ENCODE results near the gene DDHD1. TPM values are rescaled to one million over a fixed set of nuclear protein-coding genes. Genes with fewer than 3 reads are reported as not detected.

DDHD1 gene
- total RNA-seq, 4 donors from 2014 or later, result 17.1 to 26.7 (median 23.3) TPM

DNA sequence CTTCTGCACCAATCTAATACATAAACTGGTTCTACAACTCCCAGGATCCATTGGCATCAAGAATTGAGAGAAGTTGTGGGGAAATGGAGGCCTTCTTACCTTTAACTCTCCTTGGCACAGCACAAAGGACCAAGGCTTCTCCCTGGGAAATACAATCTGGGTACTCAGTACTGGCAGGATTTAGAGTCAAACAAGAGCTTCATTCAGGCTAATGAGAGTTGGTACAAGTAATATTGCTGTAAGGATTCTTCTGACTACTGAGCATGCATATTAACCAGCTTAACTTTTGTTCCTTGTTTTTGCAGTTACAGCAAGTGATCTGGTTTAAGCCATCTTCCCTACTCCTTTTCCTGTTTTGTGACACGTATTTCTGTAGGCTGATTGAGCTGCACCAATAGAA lies 126.1 kb downstream of the DDHD1 start:
- TF ChIP-seq EP300 (IDR thresholded peaks at IDR 0.05) (no peak), POLR2A (IDR thresholded peaks at IDR 0.05) (no peak)
- TF ChIP-seq, protein P1, sequence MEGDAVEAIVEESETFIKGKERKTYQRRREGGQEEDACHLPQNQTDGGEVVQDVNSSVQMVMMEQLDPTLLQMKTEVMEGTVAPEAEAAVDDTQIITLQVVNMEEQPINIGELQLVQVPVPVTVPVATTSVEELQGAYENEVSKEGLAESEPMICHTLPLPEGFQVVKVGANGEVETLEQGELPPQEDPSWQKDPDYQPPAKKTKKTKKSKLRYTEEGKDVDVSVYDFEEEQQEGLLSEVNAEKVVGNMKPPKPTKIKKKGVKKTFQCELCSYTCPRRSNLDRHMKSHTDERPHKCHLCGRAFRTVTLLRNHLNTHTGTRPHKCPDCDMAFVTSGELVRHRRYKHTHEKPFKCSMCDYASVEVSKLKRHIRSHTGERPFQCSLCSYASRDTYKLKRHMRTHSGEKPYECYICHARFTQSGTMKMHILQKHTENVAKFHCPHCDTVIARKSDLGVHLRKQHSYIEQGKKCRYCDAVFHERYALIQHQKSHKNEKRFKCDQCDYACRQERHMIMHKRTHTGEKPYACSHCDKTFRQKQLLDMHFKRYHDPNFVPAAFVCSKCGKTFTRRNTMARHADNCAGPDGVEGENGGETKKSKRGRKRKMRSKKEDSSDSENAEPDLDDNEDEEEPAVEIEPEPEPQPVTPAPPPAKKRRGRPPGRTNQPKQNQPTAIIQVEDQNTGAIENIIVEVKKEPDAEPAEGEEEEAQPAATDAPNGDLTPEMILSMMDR (IDR thresholded peaks at IDR 0.05), result no peak
- peak overlapping the region in 2 of 4 donors; percentile 16 to 52 for H3K27ac ChIP-seq
- H3K4me1 ChIP-seq, result peaks cover 0 to 21% (median 3%) of the 10 kb centered on the region in 4 donors
- no peaks in the 10 kb centered on the region for H3K9me3 ChIP-seq
- no peak overlapping the region for H3K4me3 ChIP-seq
- WGBS, 2 donors, result 26 to 35% methylated on average over 1 of the region's 1 CpG
- H3K36me3 ChIP-seq, result no peaks in the 10 kb centered on the region
- no peak for DNase-seq (ENCODE audit: low spot score in 2 of 2)
- no peaks in the 10 kb centered on the region for H3K27me3 ChIP-seq

DNA sequence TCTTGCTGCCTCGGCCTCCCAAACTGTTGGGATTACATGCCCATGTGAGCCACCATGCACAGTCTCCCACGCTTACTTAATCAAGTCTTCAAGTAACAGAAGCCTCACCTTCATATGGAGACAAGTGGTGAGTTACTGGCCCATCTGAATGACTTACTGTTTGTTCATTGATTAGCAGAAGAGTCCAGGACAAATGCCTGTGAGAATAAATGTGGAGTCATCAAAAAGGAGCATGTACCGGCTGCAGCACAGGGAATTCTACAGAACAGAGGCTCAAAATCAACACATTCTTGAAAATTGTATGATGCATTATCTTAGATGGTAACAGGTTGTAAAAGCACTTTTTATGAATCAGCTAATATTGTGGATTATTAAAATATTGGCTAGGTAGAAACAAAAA lies 129.8 kb downstream of the DDHD1 start:
- Histone ChIP-seq H3K36me3 (no peaks in the 10 kb centered on the region), H3K9me3 (no peaks in the 10 kb centered on the region), H3K4me1 (peaks cover 0 to 9% (median 0%) of the 10 kb centered on the region in 4 donors), H3K4me3 (no peak overlapping the region), H3K27ac (no peak overlapping the region), H3K27me3 (no peaks in the 10 kb centered on the region)
- TF ChIP-seq EP300 (IDR thresholded peaks at IDR 0.05) (no peak), POLR2A (IDR thresholded peaks at IDR 0.05) (no peak)
- TF ChIP-seq, protein P1 (IDR thresholded peaks at IDR 0.05), result no peak
- WGBS, 2 donors, result 90 to 93% methylated on average over 3 of the region's 3 CpGs
- DNase-seq (ENCODE audit: low spot score in 2 of 2), result no peak

DNA sequence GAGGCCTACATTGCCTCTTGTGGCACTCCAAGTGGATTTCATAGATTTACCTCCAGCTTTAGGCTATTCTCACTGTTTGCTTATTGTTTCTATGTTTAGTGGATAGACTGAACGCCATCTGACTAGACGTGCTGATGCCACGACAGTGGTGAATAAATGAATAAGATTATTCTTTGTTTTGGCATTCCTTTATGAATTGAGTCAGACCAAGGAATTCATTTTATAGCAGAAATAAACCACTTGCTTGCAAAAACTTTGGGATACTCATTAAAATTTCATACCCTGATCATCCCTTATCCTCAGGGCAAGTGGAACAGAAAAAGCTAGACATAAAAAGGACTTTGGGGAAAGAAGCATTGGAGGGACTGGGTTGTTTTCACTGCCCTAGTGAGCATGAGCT lies 130.5 kb downstream of the DDHD1 start:
- no peak for TF ChIP-seq EP300 (IDR thresholded peaks at IDR 0.05)
- Histone ChIP-seq H3K9me3 (no peaks in the 10 kb centered on the region), H3K4me1 (peaks cover 0 to 8% (median 0%) of the 10 kb centered on the region in 4 donors), H3K36me3 (no peaks in the 10 kb centered on the region), H3K27me3 (no peaks in the 10 kb centered on the region), H3K4me3 (no peak overlapping the region), H3K27ac (no peak overlapping the region)
- no peak for DNase-seq (ENCODE audit: low spot score in 2 of 2)
- WGBS, 2 donors, result 58 to 61% methylated on average over 3 of the region's 3 CpGs

DNA sequence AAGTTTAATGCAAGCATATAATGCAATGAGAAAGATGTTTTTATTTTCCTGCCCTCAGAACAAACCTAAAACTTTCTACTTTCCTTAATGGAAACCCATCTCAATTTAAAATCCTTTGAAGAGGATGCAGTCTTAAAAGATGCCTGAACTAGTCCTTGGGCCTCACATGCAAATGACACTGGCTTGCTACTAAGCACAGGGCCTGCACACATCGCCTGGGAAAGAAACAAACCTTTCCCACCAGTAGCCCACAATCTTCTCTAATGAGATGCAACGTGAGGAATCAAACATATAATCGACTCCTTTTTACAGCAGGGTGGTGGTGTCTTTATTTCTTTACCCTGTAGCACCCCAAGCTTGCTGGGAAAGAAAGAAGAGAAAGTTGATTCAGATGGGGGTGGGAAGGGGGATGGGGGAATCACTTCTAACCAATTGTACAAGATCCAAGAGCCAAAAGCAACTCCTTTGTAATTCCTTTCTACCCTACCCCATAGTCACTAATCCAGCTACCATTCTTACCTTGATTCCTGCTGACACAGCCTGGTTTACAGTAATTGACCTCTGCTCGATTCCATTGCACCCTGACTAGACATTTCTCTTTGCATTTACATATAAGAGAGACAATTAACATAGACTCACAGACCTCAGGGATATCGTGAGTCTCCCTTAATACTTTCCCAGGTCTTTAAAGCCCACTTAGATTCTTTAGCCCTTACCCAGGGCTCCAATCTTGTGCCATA lies 132.8 kb downstream of the DDHD1 start:
- H3K9me3 ChIP-seq, result no peaks in the 10 kb centered on the region
- H3K36me3 ChIP-seq, result no peaks in the 10 kb centered on the region
- WGBS, 2 donors, result 69 to 75% methylated on average over 5 of the region's 5 CpGs
- TF ChIP-seq EP300 (IDR thresholded peaks at IDR 0.05) (no peak), POLR2A (IDR thresholded peaks at IDR 0.05) (no peak)
- TF ChIP-seq, protein P1 (IDR thresholded peaks at IDR 0.05), result no peak
- H3K27me3 ChIP-seq, result no peaks in the 10 kb centered on the region
- DNase-seq (ENCODE audit: low spot score in 2 of 2), result no peak
- no peak overlapping the region for H3K27ac ChIP-seq
- no peak overlapping the region for H3K4me3 ChIP-seq
- no peaks in the 10 kb centered on the region for H3K4me1 ChIP-seq

DNA sequence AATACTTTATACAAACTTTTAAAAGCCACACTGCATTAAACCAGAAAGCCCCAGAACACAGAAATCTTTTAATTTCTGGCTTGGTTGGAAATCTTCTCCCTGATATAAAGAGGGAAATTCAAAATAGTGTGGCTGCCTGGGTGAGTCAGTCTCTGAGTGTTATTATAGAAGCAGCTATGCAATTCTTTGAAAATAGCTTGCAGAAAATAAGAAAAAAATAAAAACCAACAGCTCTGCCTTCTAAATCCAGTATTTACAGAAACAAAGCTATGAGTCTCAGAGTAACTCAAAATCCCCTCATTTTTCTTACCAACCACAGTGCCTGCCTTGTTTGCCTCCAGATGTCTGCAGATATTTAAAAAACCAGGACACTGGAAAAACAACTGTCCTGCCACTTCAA lies 133.7 kb downstream of the DDHD1 start:
- Histone ChIP-seq H3K4me1 (no peaks in the 10 kb centered on the region), H3K36me3 (no peaks in the 10 kb centered on the region), H3K27me3 (no peaks in the 10 kb centered on the region), H3K4me3 (no peak overlapping the region), H3K9me3 (no peaks in the 10 kb centered on the region), H3K27ac (no peak overlapping the region)
- DNase-seq (ENCODE audit: low spot score in 2 of 2), result no peak
- TF ChIP-seq POLR2A (IDR thresholded peaks at IDR 0.05) (no peak), EP300 (IDR thresholded peaks at IDR 0.05) (no peak)
- TF ChIP-seq, protein P1 (IDR thresholded peaks at IDR 0.05), result no peak
